GM18951 (cell line): ENCODE measurements around the gene PTGIS.

Source experiments
- POLR2A ChIP-seq: IDR thresholded peaks from 4 replicates; pipeline ENCODE4 v1.6.1; 2011; ENCODE audit warnings: mild to moderate bottlenecking; ENCODE audit not compliant: insufficient read length, insufficient read depth; ENCODE audit errors: extremely low read depth
- in situ Hi-C: fragments of 300-500 bp; cut with MboI; formaldehyde crosslinking; loops from one replicate; pipeline ENCODE4 v1.12.0; 2022; ENCODE audit warnings: low sequenced_read_pairs, mixed read lengths, inconsistent platforms; ENCODE audit not compliant: unreplicated experiment

The PTGIS gene

DNA sequence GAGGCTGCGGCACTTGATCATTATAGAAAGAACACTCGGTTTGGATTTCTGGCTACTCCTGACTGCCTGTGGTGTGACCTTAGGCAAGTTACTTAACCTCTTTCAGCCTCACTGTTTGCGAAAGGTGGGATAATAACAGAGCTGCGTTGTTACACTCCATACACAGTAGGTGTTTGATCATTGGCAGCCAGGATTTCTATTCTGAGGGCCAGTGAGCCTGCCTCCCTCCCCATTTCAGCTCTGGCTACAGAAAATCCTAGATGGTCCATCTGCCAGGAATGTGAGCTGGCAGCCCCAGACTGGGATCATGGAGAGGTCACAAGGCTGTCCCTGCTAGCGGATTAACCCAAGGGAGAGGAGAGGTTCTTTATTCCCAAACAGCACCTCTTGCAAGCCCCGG, 88.2 kb downstream of the PTGIS start:
- in situ Hi-C loops = no loop called here
- TF ChIP-seq POLR2A = no peak

DNA sequence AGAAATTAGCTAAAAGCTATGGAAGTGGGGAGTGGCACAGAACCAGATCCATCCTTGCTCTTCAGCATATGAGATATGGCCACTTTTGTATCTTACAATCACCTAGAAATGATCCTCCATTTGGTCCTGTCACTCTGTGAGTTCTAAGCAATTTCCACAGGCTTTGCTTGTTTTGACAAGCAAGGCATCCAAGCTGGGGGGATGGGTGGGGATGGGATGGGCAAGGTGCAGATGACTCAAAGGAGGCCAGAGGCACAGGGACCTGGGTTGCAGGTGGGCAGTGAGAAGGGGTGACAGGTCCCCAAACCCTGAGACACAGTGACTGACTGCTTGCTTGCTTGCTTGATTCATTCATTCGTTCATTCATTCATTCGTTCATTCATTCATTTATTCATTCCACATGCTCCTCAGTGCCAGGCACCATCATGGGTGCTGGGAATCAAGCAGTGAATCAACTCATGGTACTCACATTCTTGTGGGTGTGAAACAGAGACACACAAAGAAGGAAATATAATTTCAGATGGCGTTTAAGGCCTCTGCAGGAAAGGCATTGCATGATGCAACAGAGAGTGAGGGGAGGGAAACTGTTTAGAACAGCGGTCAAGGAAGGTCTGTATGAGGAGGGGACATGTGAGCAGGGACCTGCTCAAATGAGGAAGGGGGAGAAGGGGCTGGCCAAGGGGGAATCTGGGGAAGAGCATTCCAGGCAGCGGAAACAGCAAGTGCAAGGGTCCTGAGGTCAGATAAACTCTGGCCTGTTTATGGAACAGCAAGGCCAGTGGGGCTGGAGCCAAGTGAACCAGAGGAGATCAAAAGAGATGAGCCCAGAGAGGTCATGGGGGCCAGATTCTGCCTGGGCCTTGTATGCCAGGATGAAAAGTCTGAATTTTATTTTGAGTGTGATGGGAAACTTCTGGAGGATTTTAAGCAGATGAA, 88.9 kb downstream of the PTGIS start:
- no peak for TF ChIP-seq POLR2A
- in situ Hi-C loops = no loop called here

DNA sequence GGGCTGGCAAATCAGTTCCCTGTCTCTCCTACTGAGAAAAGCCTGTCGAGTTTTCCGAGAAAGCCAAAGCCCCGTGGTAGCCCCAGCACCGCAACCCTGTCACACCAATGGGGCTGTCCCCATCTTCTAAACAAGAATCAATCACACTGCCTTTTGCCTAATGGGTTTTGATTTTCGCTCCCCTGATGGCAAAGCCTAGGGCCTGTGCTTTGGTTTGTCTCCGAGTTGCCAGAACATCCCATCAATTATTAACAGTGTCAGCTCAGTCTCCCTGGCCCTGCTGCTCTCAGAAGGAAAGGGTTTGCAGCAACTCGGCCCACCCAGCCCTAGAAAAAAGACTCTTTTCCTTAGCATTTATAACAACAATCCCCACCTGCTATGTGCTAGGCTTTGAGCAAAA, 89.7 kb downstream of the PTGIS start:
- TF ChIP-seq POLR2A = no peak
- in situ Hi-C loops = no loop called here

DNA sequence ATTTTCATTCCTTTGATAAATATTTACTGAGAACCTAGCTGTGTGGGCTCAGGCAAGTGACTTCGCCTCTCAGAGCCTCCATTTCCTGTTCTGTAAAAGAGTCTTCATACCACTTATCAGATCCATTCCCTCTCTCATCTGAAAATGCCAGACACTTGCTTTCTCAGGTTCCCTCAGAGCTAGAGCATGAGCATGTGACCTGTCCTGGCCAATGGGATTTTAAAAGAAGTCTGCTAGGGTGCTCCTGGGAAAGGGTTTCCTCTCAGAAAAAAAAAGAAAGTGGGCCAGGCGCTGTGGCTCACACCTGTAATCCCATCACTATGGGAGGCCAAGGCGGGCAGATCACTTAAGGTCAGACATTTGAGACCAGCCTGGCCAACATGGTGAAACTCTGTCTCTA, 90.7 kb downstream of the PTGIS start:
- in situ Hi-C loops = no loop called here
- TF ChIP-seq POLR2A = no peak

DNA sequence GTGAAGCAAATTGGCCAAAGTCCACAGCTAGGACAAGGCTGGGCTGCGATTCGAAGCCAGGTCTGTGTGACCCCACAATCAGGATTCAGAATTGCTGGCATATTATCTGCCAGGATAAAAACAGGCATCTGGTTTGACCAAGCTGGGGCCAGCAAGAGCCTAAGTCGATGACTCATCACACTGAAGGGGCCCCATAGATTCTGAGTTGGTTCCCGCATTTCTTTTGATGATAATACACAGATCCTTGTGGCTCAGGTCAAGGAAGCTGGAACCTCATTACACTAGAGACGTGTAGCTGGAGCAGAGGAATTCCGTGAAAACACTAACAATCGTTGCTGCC, 92.0 kb downstream of the PTGIS start:
- TF ChIP-seq POLR2A = no peak
- in situ Hi-C loops = no loop called here

DNA sequence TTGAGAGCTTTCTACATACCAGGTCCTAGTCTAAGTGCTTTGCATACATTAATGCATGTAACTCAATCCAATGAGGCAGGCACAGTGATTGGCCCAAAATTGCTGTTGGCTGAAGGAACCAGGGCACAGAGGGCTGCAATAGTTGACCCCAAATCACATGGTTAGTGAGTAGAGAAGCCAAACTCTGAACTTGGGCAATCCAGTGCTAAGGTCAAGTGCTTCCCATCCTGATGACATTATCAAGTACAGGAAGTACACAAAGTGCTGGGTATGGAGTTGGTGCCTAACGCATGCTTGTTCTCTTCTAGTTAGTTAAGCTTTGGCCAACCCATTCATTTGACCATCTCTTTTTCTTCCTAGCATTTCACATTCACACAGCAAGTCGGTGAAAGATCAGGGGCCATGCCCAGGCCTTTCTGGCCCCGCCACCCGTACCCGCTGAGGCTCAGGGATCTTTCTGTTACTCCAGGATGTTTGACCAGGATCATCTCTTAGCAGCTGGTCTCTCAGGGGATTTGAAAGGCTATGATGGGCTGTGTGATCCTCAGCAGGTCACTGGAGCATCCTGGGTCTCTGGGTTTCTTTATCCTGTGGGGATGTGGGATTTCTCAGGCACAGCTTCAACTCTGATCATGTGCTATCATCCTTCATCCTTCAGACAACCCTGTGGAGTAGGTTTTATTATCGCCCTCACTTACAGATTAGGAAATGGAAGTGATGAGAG, 92.5 kb downstream of the PTGIS start:
- no peak for TF ChIP-seq POLR2A
- in situ Hi-C loops = no loop called here

DNA sequence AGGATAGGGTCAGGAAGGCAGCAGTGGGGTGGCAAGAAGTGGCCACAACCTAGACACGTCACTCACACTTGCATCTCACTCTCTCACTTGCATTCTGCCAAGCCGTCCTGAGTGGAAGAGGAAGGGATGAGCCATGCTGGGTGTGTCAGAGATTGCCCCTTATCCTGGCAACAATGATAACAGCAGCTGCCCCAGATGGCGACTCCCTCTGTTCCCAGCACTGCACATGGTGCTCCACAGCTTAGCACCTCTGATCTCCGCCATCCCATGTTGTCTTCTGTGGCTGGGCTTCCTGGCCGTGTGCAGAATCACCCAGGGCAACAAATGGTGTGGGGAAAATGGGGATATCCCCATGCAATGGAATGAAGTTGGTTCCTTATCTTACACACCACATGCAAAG, 96.5 kb downstream of the PTGIS start:
- in situ Hi-C loops = no loop called here
- TF ChIP-seq POLR2A = no peak

DNA sequence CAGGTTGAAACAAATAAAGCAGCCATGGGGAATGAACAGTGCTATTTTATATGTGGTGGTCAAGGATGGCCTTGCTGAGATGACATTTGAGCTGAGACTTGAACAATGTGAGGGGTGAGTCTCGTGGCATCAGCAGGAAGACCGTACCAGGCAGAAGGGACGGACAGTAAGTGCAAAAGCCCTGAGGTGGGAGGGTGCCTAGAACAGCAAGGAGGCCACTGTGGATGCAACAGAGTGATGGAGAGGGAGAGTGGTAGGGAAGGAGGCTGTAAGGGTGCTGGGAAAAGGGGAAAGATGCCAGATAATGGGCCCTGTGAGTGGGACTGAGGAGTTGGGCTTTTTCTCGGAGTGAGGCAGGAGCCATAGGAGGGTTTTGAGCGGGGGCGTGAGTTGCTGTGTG, 97.0 kb downstream of the PTGIS start:
- in situ Hi-C loops = no loop called here
- no peak for TF ChIP-seq POLR2A

DNA sequence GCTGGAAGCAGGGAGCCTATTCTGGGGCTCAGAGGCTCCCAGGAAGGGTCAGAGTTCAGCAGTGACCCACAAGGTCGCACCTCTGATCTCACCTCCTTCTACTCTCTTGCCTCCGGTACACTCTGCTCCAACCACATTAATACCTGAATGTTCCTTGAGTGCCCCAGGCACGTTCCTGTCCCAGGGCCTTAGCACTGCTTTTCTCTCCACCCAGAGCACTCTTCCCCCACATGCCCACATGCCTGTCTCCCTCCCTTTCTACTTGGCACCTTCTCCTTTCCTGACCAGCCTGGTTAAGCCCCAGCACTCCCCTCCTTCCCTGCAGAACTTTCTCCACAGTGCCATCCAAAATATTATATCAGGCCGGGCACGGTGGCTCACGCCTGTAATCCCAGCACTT, 98.9 kb downstream of the PTGIS start:
- TF ChIP-seq POLR2A = no peak
- in situ Hi-C loops = no loop called here

DNA sequence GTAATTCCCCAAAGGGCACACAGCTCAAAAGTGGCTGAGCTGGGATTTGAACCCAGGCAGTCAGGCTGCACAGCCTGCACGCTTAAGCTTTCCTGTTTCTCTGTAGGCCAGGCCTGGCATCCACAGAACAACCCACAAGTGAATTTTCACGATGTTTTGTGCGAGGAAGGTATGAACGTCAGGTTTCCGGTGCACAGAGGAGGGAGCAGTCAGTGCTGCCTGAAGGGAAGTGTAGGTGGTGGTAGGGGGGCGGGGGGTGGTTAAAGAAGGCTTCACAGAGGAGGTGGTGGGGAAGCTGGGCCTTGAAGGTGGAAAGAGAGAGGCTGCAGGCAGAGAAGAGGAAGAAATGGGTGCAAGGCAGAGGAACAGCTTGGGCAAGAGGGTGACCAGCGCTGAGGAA, 99.5 kb downstream of the PTGIS start:
- no peak for TF ChIP-seq POLR2A
- in situ Hi-C loops = no loop called here

DNA sequence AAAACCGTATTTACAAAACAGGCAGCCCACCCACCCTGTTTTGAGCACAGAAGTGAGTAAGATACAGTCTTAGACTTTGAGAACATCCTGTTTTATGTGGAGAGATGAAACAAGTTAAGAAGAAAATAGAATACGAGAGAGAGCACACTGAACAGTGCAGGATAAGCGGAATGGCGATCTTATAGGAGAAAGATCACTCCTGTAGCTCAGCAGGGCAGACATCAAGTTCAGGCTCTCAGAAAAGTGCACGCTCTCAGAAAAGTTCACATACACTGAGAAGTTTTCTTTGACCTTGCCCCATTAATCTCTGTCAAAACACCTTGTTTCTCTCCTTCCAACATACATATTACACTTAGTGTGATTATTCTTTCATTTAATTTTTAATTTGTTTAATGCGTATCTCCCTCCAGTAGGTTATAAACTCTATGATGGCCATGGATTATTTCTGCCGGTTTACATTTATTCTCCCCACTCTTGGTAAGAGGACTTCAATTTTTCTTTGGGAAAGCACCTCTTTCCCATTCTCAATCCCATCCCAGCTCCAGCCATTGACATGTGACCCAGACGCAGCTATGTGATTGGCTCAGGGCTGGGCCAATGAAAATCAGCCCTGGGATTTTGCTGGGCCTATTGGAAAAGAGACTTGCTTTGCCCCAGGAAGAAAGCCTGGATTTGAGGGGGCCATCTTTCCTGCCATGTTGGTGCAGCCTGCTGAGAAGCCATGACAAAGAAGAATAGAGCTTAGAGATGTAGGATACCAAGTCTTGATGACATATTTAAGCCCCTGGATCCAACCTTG, 101.6 kb downstream of the PTGIS start:
- in situ Hi-C loops = no loop called here

DNA sequence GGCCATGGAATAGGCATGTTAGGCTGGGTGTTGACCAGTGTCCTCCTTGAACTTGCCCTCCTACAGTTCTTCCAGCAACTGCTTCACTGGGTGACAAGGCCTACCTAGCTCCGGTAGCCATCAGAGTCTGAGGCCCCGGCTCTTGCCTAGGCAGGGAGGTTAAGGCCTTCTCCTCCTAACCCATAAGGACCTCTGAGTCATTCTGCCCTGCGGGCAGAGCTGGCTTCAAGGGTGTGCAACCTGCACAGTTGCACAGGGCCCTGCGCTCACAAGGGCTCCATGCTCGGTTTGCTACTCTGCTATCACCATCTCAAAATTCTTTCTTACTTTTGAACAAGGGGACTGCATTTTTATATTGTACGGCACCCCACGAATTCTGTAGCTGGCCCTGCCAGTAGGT, 103.4 kb downstream of the PTGIS start:
- in situ Hi-C loops = no loop called here
- no peak for TF ChIP-seq POLR2A

More for the DNA sequence above, 101.6 kb downstream of the PTGIS start:
- no peak for TF ChIP-seq POLR2A

DNA sequence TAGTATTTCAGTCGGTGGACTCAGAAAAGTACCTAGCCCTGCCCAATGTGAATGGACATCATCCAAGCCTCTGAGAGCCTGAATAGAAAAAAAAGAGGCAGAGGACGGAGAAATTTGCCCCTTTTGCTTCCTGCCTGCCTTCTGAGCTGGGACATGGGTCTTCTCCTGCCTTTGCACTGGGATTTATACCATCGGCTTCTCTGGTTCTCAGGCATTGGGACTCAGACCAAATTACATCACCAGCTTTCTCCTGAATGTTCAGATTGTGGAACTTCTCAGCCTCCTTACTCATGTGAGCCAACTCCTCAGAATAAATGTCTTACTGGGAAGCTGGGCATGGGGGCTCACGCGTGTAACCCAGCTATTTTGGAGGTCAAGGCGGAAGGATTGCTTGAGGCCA, 105.3 kb downstream of the PTGIS start:
- in situ Hi-C loops = no loop called here
- no peak for TF ChIP-seq POLR2A
